ENCODE data around the gene ECE2.

ECE2 gene

DNA sequence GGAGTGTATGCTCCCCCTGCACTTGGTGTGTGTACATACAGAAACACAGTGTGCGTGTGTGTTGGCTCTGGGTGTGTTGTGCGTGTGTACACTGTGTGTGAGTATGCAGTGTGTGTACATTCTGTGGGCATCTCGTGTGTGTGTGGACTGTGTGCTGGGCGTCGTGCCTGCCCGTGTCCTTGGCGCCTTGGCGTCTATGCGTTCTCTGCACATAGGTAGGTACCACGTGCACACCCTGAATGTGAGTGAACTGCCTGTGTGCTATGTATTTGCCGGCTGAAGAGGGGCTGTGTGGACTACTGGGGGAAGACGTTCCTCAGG, 481 bp upstream of the ECE2 start:
- no peak overlapping the region for H2AFZ ChIP-seq (ENCODE audit: low read length)
- H2AK5ac ChIP-seq (ENCODE audit: low read depth, low read length): no peak overlapping the region
- H3K4me3 ChIP-seq (ENCODE audit: low read length in 2 of 2): no peak overlapping the region
- no peak overlapping the region for H2BK15ac ChIP-seq (ENCODE audit: low read length)
- no peak overlapping the region for H3K18ac ChIP-seq (ENCODE audit: low read length)
- H3K4me2 ChIP-seq (ENCODE audit: insufficient read depth, low read length, poor library complexity, severe bottlenecking): no peak overlapping the region
- no peak for DNase-seq (ENCODE audit: low spot score)
- peak overlapping the region; percentile 66 for H3K9ac ChIP-seq (ENCODE audit: low read depth, low read length, poor library complexity)
- H3K14ac ChIP-seq (ENCODE audit: low read length): peak overlapping the region; percentile 3
- H3K79me1 ChIP-seq (ENCODE audit: low read depth, low read length): no peaks in the 10 kb centered on the region
- peaks cover 0 to 3% of the 10 kb centered on the region in 2 donors for H3K9me3 ChIP-seq (replicated peaks in 1 of 2; ENCODE audit: control insufficient read depth in 2 of 2, insufficient read depth in 1 of 2, low read depth in 1 of 2, low read length in 2 of 2)
- peak overlapping the region; percentile 91 for H2BK12ac ChIP-seq (ENCODE audit: low read length)
- H3K36me3 ChIP-seq (replicated peaks in 1 of 2; ENCODE audit: control insufficient read depth in 2 of 2, insufficient read depth in 2 of 2, low read length in 2 of 2): no peaks in the 10 kb centered on the region
- no peak overlapping the region for H4K91ac ChIP-seq (ENCODE audit: low read depth, low read length, poor library complexity)
- no peak overlapping the region for H2BK5ac ChIP-seq (ENCODE audit: low read length)
- H4K8ac ChIP-seq (ENCODE audit: low read depth, low read length): peak overlapping the region; percentile 84
- peaks cover 0 to 3% of the 10 kb centered on the region in 2 donors for H3K4me1 ChIP-seq (ENCODE audit: control insufficient read depth in 2 of 2, insufficient read depth in 1 of 2, low read depth in 1 of 2, low read length in 2 of 2)
- no CpG with 5 or more reads among the region's 12 CpGs for WGBS, 2 donors (ENCODE audit: extremely low coverage in 2 of 2, insufficient read length in 2 of 2, insufficient replicate concordance in 1 of 2)
- H2BK120ac ChIP-seq (ENCODE audit: low read depth, low read length): no peak overlapping the region
- peak overlapping the region; percentile 50 for H3K23ac ChIP-seq (ENCODE audit: low read depth, low read length, poor library complexity)
- H3K27ac ChIP-seq (replicated peaks; ENCODE audit: low read length): no peak overlapping the region
- peaks cover 3 to 67% (median 33%) of the 10 kb centered on the region in 3 experiments for H3K27me3 ChIP-seq (ENCODE audit: control insufficient read depth in 3 of 3, insufficient read depth in 3 of 3, low read depth in 1 of 3, low read length in 3 of 3)
- H3K4ac ChIP-seq (ENCODE audit: low read length): no peak overlapping the region

DNA sequence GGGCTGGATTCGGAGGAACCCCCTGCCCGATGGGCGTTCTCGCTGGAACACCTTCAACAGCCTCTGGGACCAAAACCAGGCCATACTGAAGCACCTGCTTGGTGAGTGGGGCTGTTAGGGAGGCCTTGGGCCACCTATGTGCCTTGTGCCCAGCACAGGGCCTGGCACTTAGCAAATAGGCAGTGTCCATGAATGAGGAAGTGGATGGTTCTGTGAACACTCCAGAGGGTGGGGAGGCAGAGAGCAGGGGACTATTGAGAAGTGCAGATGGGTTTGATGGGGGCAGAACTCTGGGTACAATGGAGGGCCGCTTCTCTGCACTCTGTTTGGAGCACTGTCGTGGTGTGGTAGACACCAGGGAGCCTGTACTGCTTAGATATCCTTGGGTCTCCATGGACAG, 1.5 kb downstream of the ECE2 start:
- no peak overlapping the region for H3K23ac ChIP-seq (ENCODE audit: low read depth, low read length, poor library complexity)
- peak overlapping the region; percentile 27 for H2AK5ac ChIP-seq (ENCODE audit: low read depth, low read length)
- no peak overlapping the region for H4K8ac ChIP-seq (ENCODE audit: low read depth, low read length)
- H2BK5ac ChIP-seq (ENCODE audit: low read length): no peak overlapping the region
- peaks cover 0 to 3% of the 10 kb centered on the region in 2 donors for H3K4me1 ChIP-seq (ENCODE audit: control insufficient read depth in 2 of 2, insufficient read depth in 1 of 2, low read depth in 1 of 2, low read length in 2 of 2)
- no peak overlapping the region for H3K4me3 ChIP-seq (ENCODE audit: low read length in 2 of 2)
- no peak overlapping the region for H2AFZ ChIP-seq (ENCODE audit: low read length)
- H2BK15ac ChIP-seq (ENCODE audit: low read length): no peak overlapping the region
- no peaks in the 10 kb centered on the region for H3K79me1 ChIP-seq (ENCODE audit: low read depth, low read length)
- H3K9ac ChIP-seq (ENCODE audit: low read depth, low read length, poor library complexity): no peak overlapping the region
- peaks cover 0 to 3% of the 10 kb centered on the region in 2 donors for H3K9me3 ChIP-seq (replicated peaks in 1 of 2; ENCODE audit: control insufficient read depth in 2 of 2, insufficient read depth in 1 of 2, low read depth in 1 of 2, low read length in 2 of 2)
- H3K36me3 ChIP-seq (replicated peaks in 1 of 2; ENCODE audit: control insufficient read depth in 2 of 2, insufficient read depth in 2 of 2, low read length in 2 of 2): no peaks in the 10 kb centered on the region
- no CpG with 5 or more reads among the region's 6 CpGs for WGBS, 2 donors (ENCODE audit: extremely low coverage in 2 of 2, insufficient read length in 2 of 2, insufficient replicate concordance in 1 of 2)
- DNase-seq (ENCODE audit: low spot score): no peak
- H3K4ac ChIP-seq (ENCODE audit: low read length): no peak overlapping the region
- H3K18ac ChIP-seq (ENCODE audit: low read length): no peak overlapping the region
- H3K14ac ChIP-seq (ENCODE audit: low read length): no peak overlapping the region
- H3K4me2 ChIP-seq (ENCODE audit: insufficient read depth, low read length, poor library complexity, severe bottlenecking): no peak overlapping the region
- H3K27ac ChIP-seq (replicated peaks; ENCODE audit: low read length): no peak overlapping the region
- H2BK120ac ChIP-seq (ENCODE audit: low read depth, low read length): no peak overlapping the region
- peaks cover 3 to 78% (median 33%) of the 10 kb centered on the region in 3 experiments for H3K27me3 ChIP-seq (ENCODE audit: control insufficient read depth in 3 of 3, insufficient read depth in 3 of 3, low read depth in 1 of 3, low read length in 3 of 3)
- H2BK12ac ChIP-seq (ENCODE audit: low read length): no peak overlapping the region
- H4K91ac ChIP-seq (ENCODE audit: low read depth, low read length, poor library complexity): no peak overlapping the region

GRCh38 chr3:184282941-184283340, 7.1 kb downstream of the ECE2 start:
- H4K8ac ChIP-seq (ENCODE audit: low read depth, low read length): no peak overlapping the region
- no peak overlapping the region for H2AFZ ChIP-seq (ENCODE audit: low read length)
- H3K4me3 ChIP-seq (ENCODE audit: low read length in 2 of 2): no peak overlapping the region
- H3K9me3 ChIP-seq (replicated peaks in 1 of 2; ENCODE audit: control insufficient read depth in 2 of 2, insufficient read depth in 1 of 2, low read depth in 1 of 2, low read length in 2 of 2): no peaks in the 10 kb centered on the region
- peaks cover 0 to 46% (median 1%) of the 10 kb centered on the region in 3 experiments for H3K27me3 ChIP-seq (ENCODE audit: control insufficient read depth in 3 of 3, insufficient read depth in 3 of 3, low read depth in 1 of 3, low read length in 3 of 3)
- no peak overlapping the region for H3K4me2 ChIP-seq (ENCODE audit: insufficient read depth, low read length, poor library complexity, severe bottlenecking)
- no peak overlapping the region for H3K27ac ChIP-seq (replicated peaks; ENCODE audit: low read length)
- H3K79me1 ChIP-seq (ENCODE audit: low read depth, low read length): no peaks in the 10 kb centered on the region
- H4K91ac ChIP-seq (ENCODE audit: low read depth, low read length, poor library complexity): no peak overlapping the region
- H2AK5ac ChIP-seq (ENCODE audit: low read depth, low read length): no peak overlapping the region
- WGBS, 2 donors (ENCODE audit: extremely low coverage in 2 of 2, insufficient read length in 2 of 2, insufficient replicate concordance in 1 of 2): no CpG with 5 or more reads among the region's 4 CpGs
- H2BK120ac ChIP-seq (ENCODE audit: low read depth, low read length): no peak overlapping the region
- H3K9ac ChIP-seq (ENCODE audit: low read depth, low read length, poor library complexity): no peak overlapping the region
- DNase-seq (ENCODE audit: low spot score): no peak
- no peak overlapping the region for H3K14ac ChIP-seq (ENCODE audit: low read length)
- no peaks in the 10 kb centered on the region for H3K36me3 ChIP-seq (replicated peaks in 1 of 2; ENCODE audit: control insufficient read depth in 2 of 2, insufficient read depth in 2 of 2, low read length in 2 of 2)
- H3K4ac ChIP-seq (ENCODE audit: low read length): no peak overlapping the region
- H3K23ac ChIP-seq (ENCODE audit: low read depth, low read length, poor library complexity): no peak overlapping the region
- H2BK5ac ChIP-seq (ENCODE audit: low read length): no peak overlapping the region
- H3K18ac ChIP-seq (ENCODE audit: low read length): no peak overlapping the region
- H2BK12ac ChIP-seq (ENCODE audit: low read length): no peak overlapping the region
- peaks cover 0 to 2% of the 10 kb centered on the region in 2 donors for H3K4me1 ChIP-seq (ENCODE audit: control insufficient read depth in 2 of 2, insufficient read depth in 1 of 2, low read depth in 1 of 2, low read length in 2 of 2)
- H2BK15ac ChIP-seq (ENCODE audit: low read length): no peak overlapping the region

DNA sequence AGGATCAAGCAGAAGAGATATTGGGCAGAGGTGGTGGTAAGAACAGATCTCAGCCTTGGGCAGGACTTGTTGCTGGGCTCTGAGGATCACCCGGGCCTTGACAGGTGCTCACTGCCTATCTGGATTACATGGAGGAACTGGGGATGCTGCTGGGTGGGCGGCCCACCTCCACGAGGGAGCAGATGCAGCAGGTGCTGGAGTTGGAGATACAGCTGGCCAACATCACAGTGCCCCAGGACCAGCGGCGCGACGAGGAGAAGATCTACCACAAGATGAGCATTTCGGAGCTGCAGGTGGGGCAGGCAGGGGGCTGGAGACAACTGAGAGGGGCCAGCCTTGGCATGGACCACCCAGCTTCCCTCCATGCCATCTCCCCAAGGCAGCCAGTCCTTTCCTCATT, 7.9 kb downstream of the ECE2 start:
- no peaks in the 10 kb centered on the region for H3K36me3 ChIP-seq (replicated peaks in 1 of 2; ENCODE audit: control insufficient read depth in 2 of 2, insufficient read depth in 2 of 2, low read length in 2 of 2)
- DNase-seq (ENCODE audit: low spot score): no peak
- H2BK5ac ChIP-seq (ENCODE audit: low read length): no peak overlapping the region
- H4K91ac ChIP-seq (ENCODE audit: low read depth, low read length, poor library complexity): no peak overlapping the region
- no peak overlapping the region for H4K8ac ChIP-seq (ENCODE audit: low read depth, low read length)
- no peak overlapping the region for H2BK12ac ChIP-seq (ENCODE audit: low read length)
- peaks cover 0 to 2% of the 10 kb centered on the region in 2 donors for H3K4me1 ChIP-seq (ENCODE audit: control insufficient read depth in 2 of 2, insufficient read depth in 1 of 2, low read depth in 1 of 2, low read length in 2 of 2)
- H3K14ac ChIP-seq (ENCODE audit: low read length): no peak overlapping the region
- no CpG with 5 or more reads among the region's 8 CpGs for WGBS, 2 donors (ENCODE audit: extremely low coverage in 2 of 2, insufficient read length in 2 of 2, insufficient replicate concordance in 1 of 2)
- no peak overlapping the region for H3K27ac ChIP-seq (replicated peaks; ENCODE audit: low read length)
- peak overlapping the region; percentile 14 for H3K4me2 ChIP-seq (ENCODE audit: insufficient read depth, low read length, poor library complexity, severe bottlenecking)
- peak overlapping the region; percentile 70 for H3K4ac ChIP-seq (ENCODE audit: low read length)
- H2AFZ ChIP-seq (ENCODE audit: low read length): no peak overlapping the region
- H3K9me3 ChIP-seq (replicated peaks in 1 of 2; ENCODE audit: control insufficient read depth in 2 of 2, insufficient read depth in 1 of 2, low read depth in 1 of 2, low read length in 2 of 2): no peaks in the 10 kb centered on the region
- no peak overlapping the region for H2BK120ac ChIP-seq (ENCODE audit: low read depth, low read length)
- peaks cover 0 to 40% (median 0%) of the 10 kb centered on the region in 3 experiments for H3K27me3 ChIP-seq (ENCODE audit: control insufficient read depth in 3 of 3, insufficient read depth in 3 of 3, low read depth in 1 of 3, low read length in 3 of 3)
- no peak overlapping the region for H2AK5ac ChIP-seq (ENCODE audit: low read depth, low read length)
- peak overlapping the region; percentile 56 for H3K9ac ChIP-seq (ENCODE audit: low read depth, low read length, poor library complexity)
- H3K4me3 ChIP-seq (ENCODE audit: low read length in 2 of 2): no peak overlapping the region
- H2BK15ac ChIP-seq (ENCODE audit: low read length): no peak overlapping the region
- no peak overlapping the region for H3K18ac ChIP-seq (ENCODE audit: low read length)
- H3K79me1 ChIP-seq (ENCODE audit: low read depth, low read length): no peaks in the 10 kb centered on the region
- no peak overlapping the region for H3K23ac ChIP-seq (ENCODE audit: low read depth, low read length, poor library complexity)
